UCSD-AML1 (cell line): ENCODE results near the gene PLEKHA8.

Experiments
- DNase-seq: peaks from one replicate; lab custom pipeline; 2025; ENCODE audit not compliant: unreplicated experiment; lab: John Stamatoyannopoulos, UW

Gene PLEKHA8

DNA sequence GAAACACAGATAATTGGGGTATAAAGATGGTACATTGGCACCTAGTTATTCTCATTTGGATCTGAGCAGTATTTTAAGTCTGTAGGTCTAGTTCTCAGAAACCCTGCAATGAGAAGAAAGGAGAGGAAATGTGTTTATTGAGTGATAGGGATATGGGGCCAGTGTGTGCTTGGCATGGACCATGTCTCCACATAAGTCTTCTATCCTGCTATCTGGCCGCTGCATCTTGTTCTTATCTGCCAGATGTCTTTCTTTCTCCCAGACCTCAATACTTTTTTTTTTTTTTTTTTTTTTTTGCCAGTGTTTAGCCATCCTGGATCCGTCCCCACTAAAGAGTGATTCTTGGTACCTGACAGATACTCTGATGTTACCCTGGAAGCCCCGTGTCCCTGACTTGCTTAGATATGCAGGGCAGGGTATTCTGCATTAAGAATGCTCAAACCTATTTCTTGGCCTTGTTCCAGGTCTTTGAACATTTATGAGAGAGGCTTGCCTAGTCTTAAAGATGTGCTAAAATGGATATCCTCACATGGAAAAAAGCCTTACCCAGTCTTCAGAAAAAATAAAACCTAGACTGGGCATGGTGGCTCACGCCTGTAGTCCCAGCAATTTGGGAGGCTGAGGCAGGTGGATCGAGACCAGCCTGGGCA, 116.6 kb downstream of the PLEKHA8 start:
- DNase-seq = no peak

DNA sequence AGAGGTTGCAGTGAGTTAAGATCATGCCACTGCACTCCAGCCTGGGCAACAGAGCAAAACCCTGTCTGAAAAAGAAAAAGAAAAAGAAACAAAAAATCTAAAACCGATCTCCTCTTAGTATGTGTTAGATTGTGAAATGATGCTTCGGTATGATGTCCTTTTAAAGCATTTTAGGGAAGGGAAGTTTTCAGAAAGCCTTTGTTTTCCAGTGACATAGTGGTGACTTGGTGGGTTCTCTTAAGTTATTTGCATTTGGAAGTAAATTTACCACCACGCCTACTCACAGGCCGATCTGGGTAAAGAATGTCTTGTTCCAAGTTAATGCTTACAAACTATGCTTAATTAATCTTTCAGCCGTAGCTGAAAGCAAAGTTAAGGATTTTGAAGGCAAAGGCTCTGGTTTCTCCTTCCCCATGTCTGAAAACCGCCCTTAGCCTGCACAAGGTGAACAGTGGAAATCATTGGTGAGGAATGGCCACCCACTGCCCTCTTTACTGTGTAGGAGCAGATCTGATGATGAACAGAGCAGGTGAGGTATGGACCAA, 117.3 kb downstream of the PLEKHA8 start:
- DNase-seq = no peak

DNA sequence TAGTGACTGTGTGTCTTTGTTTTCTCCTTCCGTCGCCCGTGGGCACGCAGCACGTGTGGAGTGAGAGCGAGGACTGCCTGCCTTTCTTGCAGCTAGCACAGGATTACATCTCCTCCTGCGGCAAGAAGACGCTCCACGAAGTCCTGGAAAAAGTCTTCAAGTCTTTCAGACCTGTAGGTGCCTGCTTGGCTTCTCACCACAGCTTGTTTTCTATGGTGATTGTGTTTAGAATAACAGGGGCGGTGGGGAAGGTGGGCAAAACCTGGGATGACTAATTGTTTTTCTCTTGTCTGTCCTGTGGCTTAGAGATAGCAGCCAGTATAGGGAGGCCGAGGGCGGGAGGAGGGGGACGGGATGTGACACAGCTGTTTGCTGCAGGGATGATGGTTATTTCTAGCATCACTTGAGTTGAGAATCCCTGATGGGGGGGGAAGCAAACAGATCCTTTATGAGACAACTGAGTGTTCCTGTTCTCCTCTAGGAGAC, 118.0 kb downstream of the PLEKHA8 start:
- DNase-seq = peak; percentile 12

DNA sequence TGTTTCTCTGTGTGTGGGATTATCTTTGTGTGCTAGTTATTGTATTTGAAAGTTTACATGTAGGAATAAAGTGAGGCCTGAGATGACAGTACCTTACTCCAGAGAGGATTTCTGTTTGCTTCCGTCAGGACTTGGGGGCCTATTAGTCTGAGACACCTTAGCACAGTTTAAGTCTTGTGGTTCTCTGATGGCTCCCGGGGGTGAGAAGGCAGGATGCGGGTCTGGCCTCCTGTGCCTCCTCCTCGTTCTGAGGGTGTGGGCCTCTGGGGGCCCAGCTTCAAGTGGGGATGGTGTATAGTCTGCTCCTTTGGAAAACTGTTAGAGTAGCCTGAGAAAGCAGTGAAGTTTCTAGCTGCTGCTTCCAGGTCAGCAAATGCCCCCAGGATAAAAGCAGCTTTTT, 119.0 kb downstream of the PLEKHA8 start:
- no peak for DNase-seq

DNA sequence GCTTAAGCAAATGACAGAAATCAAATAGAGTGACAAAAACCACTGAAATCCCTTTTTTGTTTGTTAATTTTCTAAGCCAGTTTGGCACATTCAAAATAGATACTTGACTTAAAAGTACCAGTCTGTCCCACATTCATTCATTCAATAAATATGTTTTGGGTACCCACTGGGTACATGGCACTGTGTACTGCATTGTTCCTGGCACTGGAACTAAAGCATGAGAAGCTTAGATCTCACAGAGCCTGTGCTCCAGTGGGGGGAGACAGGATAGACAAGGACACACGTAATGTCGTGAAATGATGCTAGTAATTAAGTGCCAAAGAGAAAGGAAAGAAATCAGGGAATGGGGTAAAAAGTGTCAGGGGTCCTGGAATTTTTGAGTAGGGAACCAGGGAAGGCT, 119.6 kb downstream of the PLEKHA8 start:
- DNase-seq = no peak

DNA sequence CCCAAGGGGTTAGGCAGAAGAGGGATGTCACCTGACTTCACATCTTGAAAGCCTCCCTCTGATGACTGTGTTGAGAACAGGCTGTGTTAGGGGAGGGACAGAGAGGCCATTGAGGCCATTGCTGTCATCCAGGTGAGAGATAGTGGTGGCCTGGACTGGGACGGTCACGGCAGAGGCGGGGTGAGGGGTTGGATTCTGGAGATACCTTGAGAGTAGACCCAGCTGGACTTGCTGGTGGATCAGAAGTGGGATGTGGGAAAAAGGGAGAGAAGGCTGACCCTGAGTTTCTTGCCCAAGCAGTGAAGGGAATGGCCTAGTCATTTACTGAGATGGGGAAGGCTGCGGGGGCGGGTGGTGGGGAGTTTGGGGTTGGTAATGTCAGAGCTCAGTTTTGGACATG, 120.2 kb downstream of the PLEKHA8 start:
- DNase-seq = no peak

DNA sequence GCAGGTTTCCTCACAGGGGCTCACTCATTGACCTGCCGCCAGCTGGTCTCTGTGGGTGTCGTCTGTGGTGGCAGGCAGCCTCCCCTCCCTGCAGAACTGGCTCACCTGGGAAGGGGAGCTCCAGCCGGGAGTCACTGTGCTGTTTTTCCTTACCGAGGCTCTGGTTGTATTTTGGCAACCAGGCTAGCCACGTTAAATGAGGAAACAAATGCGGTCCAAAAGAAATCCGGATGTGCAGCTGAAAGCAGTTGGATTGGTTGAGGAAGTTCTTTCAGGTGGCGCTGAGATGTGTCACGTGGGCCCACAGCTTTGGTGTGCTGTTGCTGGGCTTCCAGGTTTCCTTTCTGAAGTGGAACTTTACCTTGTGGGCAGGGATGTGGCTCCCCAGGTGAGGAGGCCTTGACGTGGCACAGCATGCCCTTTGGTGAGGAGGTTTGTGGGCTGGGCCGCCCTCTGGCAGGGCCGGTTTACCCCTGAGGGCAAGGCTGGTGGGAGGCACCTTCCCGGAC, 120.8 kb downstream of the PLEKHA8 start:
- no peak for DNase-seq

DNA sequence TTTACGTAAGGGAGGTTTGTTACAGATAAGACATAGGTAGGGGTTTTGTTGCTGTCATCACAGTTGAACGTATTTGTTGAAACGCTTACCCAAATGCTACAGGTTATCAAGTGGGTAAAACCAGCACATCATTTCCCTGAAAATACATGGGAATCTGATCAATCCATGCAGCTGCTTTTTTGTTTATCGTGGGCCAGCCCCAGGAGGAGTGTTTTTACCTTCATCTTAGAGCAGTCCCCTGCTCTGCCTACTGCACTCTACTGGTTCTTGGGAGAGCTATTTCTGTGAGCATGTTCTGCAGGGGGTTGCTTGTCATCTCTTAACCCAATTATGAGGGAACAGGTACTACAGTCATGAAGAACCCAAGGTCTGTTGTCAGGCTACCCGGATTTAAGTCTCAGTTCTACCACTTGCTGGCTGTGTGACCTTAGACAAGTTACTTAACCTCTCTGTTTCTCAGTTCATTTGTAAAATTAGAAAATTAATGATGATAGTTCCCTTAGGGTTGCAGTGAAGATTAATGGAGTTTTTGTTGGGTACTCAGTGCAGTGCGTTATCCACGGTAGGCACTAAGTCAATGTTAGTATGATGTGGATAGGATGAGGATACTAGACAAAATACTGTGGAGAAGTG, 121.5 kb downstream of the PLEKHA8 start:
- DNase-seq = no peak

DNA sequence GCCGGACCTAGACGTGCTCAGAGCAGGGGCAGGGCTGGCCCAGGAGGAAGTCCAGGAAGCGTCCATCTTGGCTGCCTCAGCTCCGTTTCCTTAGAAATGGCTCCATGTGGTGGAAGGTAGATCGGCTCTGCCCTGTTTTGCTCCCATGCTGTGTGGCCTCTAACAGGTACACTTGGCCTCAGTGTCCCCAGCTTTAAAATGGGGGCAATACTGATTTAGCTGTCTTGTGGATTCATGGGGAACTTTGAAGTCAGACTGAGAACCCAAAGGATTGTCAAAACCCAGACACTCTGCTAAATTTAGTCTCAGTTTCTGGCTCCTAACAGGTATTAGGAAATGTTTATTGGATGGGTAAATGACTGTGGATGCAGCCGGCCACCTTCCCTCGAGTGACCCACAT, 122.5 kb downstream of the PLEKHA8 start:
- DNase-seq = no peak

DNA sequence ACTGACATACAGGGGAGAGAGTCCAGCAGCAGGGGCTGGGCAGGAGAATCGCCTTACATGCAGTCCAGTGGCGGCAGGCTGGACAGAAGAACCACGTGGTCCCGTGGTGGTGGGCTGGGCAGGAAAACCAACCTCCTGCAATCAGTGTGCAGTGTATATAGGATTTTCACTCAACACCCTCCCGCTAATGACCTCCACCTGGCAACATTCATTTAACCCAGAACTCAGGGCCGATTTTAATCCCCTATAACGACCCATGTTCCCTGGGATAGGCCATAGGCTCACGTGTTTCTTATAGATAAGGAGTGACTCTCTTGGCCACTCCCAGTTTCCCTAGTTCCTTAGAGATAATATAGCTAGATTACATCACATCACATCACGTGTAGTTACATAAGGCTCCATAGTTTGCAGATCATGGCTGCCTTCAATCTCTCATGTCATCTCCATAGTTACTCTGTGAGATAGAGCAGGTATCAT, 125.9 kb downstream of the PLEKHA8 start:
- DNase-seq = no peak

DNA sequence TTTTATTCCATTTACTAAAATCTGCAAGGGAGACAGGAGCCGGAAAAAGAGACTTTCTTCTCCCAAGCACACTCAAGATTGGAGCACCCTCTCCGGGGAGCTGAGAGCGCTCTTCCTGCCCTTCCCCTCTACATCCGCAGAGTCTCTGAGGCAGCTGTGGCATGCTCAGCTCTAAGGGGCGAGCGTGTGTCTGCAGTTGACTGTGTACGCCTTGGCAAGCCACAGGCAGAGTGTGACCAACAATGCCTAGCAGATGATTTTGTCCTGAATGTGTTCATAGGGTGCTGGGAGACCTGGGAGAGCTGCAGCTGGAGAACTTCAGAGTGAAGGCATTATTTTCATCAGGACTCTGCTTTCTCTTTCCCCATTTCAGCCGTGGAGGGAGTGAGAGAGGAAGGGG, 127.3 kb downstream of the PLEKHA8 start:
- DNase-seq = no peak

DNA sequence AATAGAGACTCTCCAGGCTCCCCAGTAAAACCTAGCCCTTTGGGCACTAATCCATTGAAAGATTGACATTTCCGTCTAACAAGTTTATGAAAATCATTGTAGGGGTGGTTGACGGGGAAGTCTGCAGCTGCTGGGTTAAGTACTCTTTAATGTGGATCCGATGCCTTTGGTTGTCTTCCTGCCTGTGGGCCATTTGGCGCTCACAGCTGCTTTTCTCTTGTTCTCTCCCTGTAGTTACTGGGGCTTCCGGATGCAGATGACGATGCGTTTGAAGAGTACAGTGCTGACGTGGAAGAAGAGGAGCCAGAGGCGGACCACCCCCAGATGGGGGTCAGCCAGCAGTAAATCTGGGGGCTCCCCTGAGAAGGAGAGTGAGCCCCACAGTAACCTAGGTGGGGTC, 129.0 kb downstream of the PLEKHA8 start:
- no peak for DNase-seq

DNA sequence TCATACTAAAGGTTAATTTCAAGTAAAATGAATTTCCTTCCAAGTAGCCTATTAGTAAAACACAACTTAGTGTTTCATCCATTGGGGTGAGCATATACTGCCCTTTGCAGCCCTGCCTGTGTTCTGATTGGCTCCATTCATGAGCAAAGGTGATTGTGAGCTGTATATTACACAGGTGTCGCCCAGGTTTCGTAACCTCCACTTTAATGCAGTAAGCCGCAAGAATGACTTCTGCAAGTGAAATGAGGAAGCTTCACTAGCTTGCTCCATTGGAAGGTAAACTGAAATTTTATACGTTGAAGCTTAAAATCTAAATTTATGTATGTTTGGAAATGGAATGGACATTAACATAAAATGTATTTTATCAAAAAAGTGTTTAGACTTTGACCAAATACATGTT, 131.0 kb downstream of the PLEKHA8 start:
- no peak for DNase-seq

DNA sequence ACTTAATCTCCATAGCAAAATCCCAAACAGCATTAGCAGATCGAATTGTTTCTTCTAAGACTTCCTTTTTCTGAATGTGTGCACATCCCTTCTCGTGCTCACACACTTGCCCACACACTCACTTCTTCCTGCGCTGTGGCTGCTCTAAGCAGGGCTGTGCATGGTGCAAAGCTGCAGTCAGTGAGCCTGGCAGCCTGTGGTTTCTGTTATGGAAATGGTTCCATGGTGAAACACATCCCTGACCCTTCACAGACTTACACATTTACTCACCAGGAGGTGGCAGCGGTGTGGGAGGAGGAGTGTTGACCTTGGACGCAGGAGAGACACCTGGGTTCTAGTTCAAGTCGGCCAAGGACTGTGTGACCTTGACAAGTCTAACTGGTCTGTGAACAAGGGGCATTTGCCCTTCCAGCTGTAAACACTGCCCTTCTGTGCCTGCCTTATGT, 131.5 kb downstream of the PLEKHA8 start:
- peak; percentile 58 for DNase-seq

DNA sequence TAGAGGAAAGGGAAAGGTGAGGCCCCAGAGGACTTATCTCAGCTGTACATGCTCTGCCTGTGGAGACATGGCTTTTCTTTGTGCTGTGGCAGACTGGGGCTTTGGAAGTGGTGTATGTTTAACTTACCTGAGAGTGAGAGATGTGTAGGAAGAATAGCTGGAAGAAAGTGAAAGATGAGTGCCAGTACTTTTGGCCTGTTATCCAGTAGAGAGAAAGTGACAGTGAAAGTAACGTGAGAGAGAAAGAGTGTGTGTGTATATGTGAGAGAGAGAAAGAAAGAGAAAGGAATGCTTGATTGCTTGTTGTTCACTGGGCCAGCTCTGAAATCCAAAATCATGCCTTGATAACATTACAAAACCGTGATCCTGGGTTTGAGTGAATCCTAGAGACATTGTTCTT, 132.1 kb downstream of the PLEKHA8 start:
- DNase-seq = no peak

DNA sequence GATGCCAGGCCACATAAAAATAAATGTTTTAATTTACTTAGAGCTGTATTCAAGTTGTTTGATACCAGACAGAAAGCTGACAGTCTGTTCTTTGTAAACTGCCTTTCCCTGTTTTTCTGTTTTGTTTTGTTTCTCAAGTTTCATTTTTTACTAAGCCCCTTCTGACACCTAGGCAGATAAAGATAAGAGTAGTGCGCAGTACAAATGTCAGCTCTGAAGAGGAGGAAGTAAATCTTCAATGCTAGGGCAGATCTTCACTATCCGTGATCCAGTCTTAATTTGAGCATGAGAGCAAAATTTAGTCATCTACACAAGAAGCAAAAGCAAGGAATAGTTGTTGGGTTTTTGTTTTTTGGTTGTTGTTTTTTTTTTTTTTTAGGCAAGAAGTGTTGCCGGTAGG, 133.9 kb downstream of the PLEKHA8 start:
- DNase-seq = no peak

DNA sequence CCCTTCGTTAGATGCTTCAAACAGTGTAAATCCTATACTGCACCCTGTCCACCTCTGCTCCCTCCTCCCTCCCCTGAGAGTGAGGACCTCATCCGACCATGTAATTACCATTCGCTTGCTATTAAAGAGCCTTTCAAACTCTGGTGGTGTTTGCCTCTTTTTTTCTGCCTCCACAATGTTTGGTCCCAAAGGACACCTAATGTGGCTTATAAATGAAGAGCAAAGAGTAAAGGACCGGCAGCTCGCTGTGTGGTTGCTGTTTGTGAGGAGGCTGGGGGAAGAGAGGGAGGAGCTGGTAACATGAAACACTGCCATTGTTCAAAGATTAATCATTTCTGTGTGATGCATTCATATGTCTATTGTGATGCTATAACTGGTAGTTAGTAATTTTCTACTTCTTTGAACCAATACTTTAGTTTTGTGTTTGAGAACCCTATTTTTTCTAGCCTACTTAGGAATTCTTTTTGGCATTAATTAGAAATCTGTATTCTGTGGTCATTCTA, 134.5 kb downstream of the PLEKHA8 start:
- DNase-seq = no peak

DNA sequence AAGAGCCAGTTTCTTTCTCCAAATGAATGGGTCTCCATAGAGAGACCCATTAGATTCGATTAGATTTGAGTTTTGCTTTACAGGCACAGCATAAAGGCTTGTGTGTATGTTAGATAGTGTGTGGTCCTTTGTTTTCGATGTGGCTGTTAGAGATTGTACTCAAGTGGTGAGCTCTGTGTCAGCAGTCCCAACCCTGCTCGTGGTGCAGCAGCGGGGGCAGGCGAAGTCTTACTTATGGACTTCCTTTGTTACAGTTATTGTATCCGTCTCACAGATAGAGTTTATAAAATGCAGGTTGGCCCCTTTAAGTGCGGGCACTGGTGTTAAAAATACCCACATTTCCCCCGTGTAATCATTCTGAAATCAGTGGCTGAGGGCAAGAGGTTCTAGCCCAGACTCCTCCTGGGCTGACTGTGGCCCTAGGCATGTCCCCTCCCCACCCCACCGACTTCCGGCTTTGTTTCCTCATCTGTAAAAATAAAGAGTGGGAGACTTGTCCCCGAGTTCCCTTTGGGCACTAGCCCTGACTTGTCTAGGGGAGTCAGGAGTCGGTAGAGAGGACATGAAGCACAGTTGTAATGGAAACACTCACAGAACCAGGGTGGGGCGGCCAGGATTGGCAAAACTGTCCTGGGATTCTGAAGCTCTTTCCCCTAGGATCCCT, 135.2 kb downstream of the PLEKHA8 start:
- DNase-seq = peak; percentile 60

DNA sequence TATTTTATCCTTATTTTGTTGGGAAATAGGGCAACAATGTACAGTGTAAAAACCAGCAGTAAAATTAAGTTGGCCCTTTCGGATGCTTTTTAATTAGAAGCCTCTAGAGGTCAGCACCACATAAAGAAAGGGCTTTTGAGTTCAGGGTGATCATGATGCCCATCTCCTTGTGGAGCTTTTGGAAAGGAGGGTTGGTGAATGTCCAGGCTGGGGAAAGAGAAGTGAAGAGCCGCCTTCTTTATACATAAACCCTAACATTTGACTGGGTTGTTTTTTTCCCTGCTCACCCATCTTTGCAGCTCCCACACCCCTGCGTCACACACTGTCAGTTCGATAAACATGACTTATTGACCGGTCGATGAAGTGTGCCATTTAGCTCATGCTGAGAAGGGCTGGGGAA, 136.4 kb downstream of the PLEKHA8 start:
- no peak for DNase-seq

DNA sequence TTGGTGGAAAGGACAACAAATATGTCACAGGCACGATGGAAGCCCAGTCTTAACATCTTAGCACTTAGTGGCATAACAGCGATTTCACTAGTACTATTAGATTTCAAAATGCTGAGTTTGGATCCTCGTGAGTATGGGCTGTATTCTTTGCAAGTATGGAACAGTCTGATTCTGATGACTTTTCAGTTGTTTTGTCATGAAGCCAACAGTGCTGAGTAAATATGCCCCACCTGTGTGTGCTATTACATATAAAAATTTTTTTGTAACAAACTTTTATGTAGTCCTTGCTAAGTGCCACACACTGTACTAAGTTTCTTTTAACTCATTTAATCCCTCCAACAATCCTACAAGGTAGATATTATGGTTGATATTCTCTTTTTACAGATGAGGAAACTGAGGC, 137.4 kb downstream of the PLEKHA8 start:
- DNase-seq = no peak

DNA sequence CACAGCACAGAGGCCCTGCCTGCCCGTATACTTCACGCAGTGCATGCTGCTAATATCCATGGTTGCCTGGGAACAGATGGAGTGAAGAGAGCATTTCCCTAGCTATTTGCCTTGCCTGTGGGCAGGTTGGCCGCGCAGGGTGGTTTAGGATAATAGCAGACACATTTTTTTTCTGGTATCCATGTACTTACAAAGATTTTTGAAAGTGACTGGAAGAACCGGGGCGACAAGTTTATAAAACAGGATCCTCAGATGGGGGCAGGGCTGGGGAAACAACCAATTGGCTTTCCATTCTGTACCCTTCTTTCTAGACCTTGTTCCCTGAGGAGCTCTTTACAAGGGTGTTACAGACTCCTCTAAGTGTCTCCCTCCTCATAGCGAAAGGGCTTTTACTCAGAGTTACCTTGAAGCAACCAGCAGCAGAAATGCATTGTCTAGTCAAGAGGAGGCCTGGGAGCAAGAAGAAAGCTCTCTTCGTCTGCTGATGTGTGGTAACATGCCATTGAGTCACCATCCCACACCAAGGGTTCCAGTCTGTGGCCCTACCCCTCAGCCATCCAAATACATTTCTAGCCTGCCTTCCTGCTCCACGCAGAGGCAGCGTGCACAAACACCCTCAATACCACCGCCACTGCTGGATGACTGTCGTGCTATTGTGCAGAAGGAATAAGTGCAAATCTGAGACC, 138.1 kb downstream of the PLEKHA8 start:
- DNase-seq = no peak
